Measurements from ENCODE around the gene LRMDA. TPM values are rescaled to one million over a fixed set of nuclear protein-coding genes. Genes with fewer than 3 reads are reported as not detected.

The LRMDA gene
- total and polyA plus RNA-seq, 10 of the 15 experiments (the other 5 are each of a cell fraction or from before 2014, with no cell fraction given), result 0.07 to 0.54 (median 0.29) TPM; not detected in 4

DNA sequence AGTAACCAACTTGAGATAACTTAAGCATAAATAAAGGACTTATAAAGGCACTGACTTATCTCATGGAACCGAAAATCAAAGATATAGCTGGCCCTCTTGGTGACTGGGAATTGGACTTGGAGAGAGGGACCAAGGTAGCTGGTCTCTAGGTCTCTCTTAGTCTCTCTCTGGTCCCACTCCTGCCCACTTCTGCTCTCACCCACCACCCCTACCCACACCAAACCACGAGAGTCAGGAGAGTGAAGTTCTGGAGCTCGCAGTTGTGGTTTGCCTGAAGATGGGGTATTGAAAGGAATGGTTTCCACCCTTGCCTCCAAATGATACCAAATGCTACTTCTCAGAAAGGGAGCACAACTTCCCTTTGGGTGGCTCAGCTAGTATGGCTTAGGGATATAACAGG, 216.3 kb downstream of the LRMDA start (continued):
- TF ChIP-seq MYC (IDR thresholded peaks at IDR 0.05; ENCODE audit: insufficient read depth, insufficient read length, insufficient replicate concordance, low read length, severe bottlenecking), result no peak
- TF ChIP-seq, protein P1, sequence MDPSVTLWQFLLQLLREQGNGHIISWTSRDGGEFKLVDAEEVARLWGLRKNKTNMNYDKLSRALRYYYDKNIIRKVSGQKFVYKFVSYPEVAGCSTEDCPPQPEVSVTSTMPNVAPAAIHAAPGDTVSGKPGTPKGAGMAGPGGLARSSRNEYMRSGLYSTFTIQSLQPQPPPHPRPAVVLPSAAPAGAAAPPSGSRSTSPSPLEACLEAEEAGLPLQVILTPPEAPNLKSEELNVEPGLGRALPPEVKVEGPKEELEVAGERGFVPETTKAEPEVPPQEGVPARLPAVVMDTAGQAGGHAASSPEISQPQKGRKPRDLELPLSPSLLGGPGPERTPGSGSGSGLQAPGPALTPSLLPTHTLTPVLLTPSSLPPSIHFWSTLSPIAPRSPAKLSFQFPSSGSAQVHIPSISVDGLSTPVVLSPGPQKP (IDR thresholded peaks at IDR 0.05; ENCODE audit: low read depth, low read length), result no peak

DNA sequence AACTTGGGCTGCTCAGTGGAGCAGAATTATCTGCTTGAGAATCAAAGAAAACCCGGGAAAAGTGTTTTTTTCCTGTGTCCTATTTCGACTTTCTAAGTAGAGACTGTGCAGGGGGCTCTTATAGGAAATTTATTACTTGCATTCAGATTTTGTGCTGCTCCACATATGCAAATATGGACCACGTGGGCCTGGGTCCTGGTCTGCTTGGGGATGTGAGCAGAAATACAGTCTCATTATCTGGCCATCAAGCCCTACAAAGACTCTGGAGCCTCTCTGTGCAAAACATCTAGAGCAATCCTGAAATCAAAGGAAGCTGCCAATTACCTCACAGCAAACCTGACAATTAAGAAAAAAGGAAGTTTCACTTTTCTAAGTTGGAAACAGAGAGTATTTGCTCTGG, 216.9 kb downstream of the LRMDA start:
- TF ChIP-seq POU2F2 (IDR thresholded peaks at IDR 0.05; ENCODE audit: borderline replicate concordance, low read depth, low read length), result peak; percentile 16; the same call in 1 of the 3 replicates
- no peak for TF ChIP-seq ZNF384 (IDR thresholded peaks at IDR 0.05; ENCODE audit: borderline replicate concordance, low read depth, low read length)
- TF ChIP-seq, protein P2, sequence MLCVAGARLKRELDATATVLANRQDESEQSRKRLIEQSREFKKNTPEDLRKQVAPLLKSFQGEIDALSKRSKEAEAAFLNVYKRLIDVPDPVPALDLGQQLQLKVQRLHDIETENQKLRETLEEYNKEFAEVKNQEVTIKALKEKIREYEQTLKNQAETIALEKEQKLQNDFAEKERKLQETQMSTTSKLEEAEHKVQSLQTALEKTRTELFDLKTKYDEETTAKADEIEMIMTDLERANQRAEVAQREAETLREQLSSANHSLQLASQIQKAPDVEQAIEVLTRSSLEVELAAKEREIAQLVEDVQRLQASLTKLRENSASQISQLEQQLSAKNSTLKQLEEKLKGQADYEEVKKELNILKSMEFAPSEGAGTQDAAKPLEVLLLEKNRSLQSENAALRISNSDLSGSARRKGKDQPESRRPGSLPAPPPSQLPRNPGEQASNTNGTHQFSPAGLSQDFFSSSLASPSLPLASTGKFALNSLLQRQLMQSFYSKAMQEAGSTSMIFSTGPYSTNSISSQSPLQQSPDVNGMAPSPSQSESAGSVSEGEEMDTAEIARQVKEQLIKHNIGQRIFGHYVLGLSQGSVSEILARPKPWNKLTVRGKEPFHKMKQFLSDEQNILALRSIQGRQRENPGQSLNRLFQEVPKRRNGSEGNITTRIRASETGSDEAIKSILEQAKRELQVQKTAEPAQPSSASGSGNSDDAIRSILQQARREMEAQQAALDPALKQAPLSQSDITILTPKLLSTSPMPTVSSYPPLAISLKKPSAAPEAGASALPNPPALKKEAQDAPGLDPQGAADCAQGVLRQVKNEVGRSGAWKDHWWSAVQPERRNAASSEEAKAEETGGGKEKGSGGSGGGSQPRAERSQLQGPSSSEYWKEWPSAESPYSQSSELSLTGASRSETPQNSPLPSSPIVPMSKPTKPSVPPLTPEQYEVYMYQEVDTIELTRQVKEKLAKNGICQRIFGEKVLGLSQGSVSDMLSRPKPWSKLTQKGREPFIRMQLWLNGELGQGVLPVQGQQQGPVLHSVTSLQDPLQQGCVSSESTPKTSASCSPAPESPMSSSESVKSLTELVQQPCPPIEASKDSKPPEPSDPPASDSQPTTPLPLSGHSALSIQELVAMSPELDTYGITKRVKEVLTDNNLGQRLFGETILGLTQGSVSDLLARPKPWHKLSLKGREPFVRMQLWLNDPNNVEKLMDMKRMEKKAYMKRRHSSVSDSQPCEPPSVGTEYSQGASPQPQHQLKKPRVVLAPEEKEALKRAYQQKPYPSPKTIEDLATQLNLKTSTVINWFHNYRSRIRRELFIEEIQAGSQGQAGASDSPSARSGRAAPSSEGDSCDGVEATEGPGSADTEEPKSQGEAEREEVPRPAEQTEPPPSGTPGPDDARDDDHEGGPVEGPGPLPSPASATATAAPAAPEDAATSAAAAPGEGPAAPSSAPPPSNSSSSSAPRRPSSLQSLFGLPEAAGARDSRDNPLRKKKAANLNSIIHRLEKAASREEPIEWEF (IDR thresholded peaks at IDR 0.05; ENCODE audit: insufficient replicate concordance, low read depth, low read length), result no peak
- TF ChIP-seq TBL1XR1 (IDR thresholded peaks at IDR 0.05; ENCODE audit: low read depth, low read length), result no peak
- peak; percentile 34; the same call in 1 of the 2 replicates for TF ChIP-seq RAD51 (IDR thresholded peaks at IDR 0.05)
- WGBS (ENCODE audit: insufficient coverage, insufficient replicate concordance, low lambda C conversion rate, missing lambda C conversion rate), result 2% methylated on average over 3 of the region's 3 CpGs
- Histone ChIP-seq H3K4me1 (ENCODE audit: control insufficient read depth, insufficient read depth, low read length) (no peaks in the 10 kb centered on the region), H3K9me3 (replicated peaks; ENCODE audit: control insufficient read depth, insufficient read depth, low read length) (no peaks in the 10 kb centered on the region; the same call in 2 of the 3 replicates), H3K4me2 (ENCODE audit: control insufficient read depth, insufficient read depth) (no peak overlapping the region), H3K27me3 (replicated peaks in 1 of 2; ENCODE audit: control insufficient read depth in 2 of 2, insufficient read depth in 2 of 2, low read length in 1 of 2) (no peaks in the 10 kb centered on the region; a peak in 1 of 4 replicates), H2AFZ (ENCODE audit: control insufficient read depth, low read depth, low read length) (no peak overlapping the region), H3K27ac (ENCODE audit: control insufficient read depth, insufficient read depth) (no peak overlapping the region), H3K9ac (ENCODE audit: control insufficient read depth, insufficient read depth, low read length) (no peak overlapping the region), H4K20me1 (ENCODE audit: control insufficient read depth, insufficient read depth) (no peaks in the 10 kb centered on the region), H3K79me2 (ENCODE audit: control insufficient read depth, insufficient read depth, low read length) (no peaks in the 10 kb centered on the region), H3K4me3 (no peak overlapping the region), H3K36me3 (ENCODE audit: control insufficient read depth in 2 of 2, insufficient read depth in 2 of 2, low read length in 1 of 2) (no peaks in the 10 kb centered on the region)
- RAD21 ChIA-PET (ENCODE audit: unreplicated experiment), result interaction anchor here (0.6 to 1.5 kb wide), 3 partner anchors 19 to 79 kb away, joined by 3 read pairs; no protein-coding TSS in a partner anchor
- FAIRE-seq, result no peak
- no TSS peak for BruUV-seq (replicated peaks)
- POLR2A ChIA-PET, result interaction anchor here (1.2 kb wide), 1 partner anchor 21 kb away, joined by 3 read pairs; no protein-coding TSS in a partner anchor
- peak; percentile 55 for ATAC-seq
- no peak for DNase-seq (ENCODE audit: low read depth, low spot score)
- intact Hi-C loops (cut with micrococcal nuclease; ENCODE audit: unreplicated experiment) (loop anchor here (10.0 kb wide), 1 partner anchor 244 kb away; the partner anchor contains the start of gene ZNF503), in situ Hi-C loops (cut with MboI) (no loop called here)
- CTCF ChIA-PET, result interaction anchor here (0.6 kb wide), 1 partner anchor 103 kb away, joined by 3 read pairs; no protein-coding TSS in a partner anchor
- SMC1A ChIA-PET (ENCODE audit: uncharacterized antibody, unreplicated experiment), result interaction anchor here (0.8 to 2.1 kb wide), 5 partner anchors 11 to 247 kb away, joined by 3 to 5 read pairs (median 4); partner anchors contain the start of gene ZNF503

Data from GM12878 (cell line).